HG03469 (cell line): ENCODE data around the gene DNAJC30.
"Not testable (repeated sequence)": the region's sequence is repeated elsewhere in the genome, so short reads cannot be mapped to it uniquely, and the experiment has no call there.

ENCODE experiments used
- ATAC-seq: cut with Tn5 transposase; IDR thresholded peaks from one replicate; pipeline ENCODE4 v1.9.1; 2021; ENCODE audit warnings: mild to moderate bottlenecking, moderate library complexity, moderate number of reproducible peaks; ENCODE audit not compliant: unreplicated experiment

Gene DNAJC30

GRCh38 chr7:73683788-73684693, 788 bp upstream of the DNAJC30 start:
- no peak for ATAC-seq

DNA sequence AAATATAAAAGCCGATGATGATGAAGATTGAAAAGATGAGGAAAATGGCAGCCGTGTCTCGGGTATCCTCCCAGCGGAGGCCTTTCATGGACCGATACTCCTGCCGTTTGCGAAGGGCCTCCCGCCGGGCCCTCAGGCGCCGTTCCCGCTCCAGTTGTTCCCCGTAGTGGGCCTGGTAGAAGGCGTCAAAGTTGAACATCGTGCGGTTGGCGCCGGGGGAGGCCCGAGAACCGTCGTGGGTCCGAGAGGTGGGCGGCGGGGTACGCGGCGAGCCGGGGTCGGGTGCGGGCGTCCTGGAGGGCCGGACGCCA, 553 bp downstream of the DNAJC30 start:
- ATAC-seq: no peak

DNA sequence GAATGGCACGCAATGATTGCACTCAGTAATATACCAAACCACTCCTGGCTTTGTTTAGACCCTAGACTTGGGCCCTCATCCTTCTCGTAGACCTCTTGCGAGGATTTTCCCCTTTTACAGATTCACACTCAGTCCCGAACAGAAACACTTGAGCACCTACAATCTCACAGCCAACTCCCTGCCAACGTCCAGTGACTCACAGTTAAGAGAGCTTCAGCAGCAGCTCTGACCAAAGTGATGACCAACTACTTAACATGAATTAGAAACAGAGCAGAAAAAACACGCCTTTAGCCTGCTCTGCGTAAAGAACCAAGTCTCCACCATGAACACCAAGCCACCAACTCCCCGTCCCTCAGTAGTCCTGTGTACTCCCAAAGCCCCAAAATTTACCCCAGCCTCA, 2.2 kb downstream of the DNAJC30 start:
- ATAC-seq: no peak

GRCh38 chr7:73680501-73680900, 2.8 kb downstream of the DNAJC30 start:
- no peak for ATAC-seq

DNA sequence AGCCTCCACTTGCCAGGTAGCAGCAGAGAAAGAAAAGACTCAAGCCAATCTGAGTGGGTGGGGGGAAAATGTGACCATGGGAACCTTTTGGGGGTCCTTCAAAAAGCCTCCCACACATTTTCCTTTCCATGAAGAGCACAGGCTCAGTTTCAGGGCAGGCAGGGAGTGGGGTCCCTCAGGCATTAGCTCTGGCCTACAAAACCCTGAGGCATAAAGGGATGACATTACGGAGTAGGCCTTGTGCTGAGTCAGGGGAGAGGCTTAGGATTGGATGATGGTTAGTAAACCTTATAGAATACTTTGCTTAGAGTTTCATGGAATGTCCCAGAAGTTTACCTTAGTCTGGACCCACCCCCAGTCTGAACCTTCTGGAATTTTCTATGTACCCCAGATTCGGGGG, 3.5 kb downstream of the DNAJC30 start:
- ATAC-seq: no peak

- ATAC-seq: no peak
Measured at GRCh38 chr7:73678862-73679261, 4.4 kb downstream of the DNAJC30 start.

GRCh38 chr7:73676062-73676461, 7.2 kb downstream of the DNAJC30 start:
- ATAC-seq: not testable (repeated sequence)

DNA sequence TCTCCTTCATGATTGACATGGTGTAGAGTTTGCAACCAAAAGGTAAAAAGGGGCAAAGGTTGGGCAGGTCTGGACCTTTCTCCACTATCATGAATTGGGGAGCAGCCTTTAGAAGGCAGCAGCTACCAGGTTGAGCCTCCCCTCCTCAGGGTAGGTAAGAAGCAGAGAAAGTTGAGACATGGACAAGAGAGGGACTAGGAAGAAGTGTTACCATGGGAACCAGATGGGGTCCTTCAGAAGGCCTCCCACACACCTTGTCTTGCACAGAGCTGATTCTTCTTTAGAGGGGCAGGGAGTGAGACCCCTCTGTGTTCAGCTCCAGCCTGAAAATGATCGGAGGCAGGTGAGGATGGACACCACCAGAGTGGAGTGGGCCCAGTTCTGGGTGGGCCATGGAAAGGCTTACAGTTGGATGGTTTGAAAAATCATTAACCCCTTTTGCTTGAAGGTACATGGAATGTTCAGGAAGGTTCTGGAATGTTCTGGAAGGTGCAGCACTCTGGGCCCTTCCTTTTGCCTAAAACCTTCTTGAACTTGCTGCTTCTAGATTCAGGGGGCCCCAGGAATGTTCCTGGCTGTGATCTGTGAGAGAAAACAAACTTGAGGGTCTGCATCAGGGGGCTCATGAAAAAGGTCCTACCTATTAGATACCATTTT, 8.7 kb downstream of the DNAJC30 start:
- no peak for ATAC-seq

- ATAC-seq: no peak
Measured at GRCh38 chr7:73671857-73672445, 11.3 kb downstream of the DNAJC30 start.

DNA sequence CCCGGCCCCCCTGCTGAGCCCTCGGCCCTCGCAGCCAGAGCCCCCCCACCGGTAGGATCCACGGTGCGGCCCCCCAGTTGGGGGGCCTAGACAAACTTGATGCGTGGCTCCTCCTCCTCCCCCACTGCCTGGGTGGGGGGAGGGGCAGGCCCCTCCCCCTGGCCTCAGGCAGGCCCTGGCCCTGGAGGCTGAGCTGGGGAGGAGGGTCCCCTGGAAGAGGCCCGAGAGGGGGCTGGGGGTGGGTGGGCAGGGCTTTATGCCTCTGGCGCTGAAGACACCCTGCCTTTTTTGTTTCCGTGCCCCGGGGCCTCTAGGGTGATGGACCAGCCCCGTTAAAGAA, 12.0 kb downstream of the DNAJC30 start:
- ATAC-seq: no peak

- ATAC-seq: no peak
Measured at GRCh38 chr7:73669858-73670385, 13.3 kb downstream of the DNAJC30 start.

DNA sequence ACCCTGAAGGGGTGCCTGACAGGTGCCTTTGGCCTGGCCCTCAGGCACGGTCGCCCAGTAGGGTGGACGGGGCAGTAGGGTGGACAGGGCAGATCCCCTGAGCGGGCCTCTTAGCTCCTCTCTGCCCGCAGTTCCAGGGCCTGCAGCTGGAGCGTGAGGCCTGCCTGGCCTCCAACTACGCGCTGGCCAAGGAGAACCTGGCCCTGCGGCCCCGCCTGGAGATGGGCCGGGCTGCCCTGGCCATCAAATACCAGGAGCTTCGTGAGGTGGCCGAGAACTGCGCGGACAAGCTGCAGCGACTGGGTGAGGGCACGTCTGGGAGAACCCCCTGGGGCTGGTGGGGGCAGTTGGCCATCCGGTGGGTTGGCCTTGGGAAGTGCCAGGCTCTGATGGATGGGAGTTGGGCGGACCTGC, 14.0 kb downstream of the DNAJC30 start:
- ATAC-seq: no peak

DNA sequence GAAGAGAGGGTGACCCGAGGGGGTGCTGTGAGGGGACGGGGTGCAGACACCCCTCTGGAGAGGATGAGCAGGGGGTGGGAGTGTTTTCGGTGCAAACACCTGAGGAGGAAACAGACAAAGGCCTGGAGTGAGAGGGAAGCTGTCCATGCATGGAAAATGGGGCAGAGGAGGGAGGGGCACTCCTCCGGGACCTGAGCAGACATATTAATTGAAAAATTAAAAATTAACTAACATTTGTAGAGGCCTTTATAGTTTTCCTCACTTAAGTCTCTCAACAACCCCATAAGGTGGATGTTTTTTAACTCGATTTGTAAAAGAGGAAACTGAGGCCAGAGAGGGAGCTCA, 14.4 kb downstream of the DNAJC30 start:
- ATAC-seq: no peak

- no peak for ATAC-seq
Measured at GRCh38 chr7:73668103-73668885, 15.0 kb downstream of the DNAJC30 start.

DNA sequence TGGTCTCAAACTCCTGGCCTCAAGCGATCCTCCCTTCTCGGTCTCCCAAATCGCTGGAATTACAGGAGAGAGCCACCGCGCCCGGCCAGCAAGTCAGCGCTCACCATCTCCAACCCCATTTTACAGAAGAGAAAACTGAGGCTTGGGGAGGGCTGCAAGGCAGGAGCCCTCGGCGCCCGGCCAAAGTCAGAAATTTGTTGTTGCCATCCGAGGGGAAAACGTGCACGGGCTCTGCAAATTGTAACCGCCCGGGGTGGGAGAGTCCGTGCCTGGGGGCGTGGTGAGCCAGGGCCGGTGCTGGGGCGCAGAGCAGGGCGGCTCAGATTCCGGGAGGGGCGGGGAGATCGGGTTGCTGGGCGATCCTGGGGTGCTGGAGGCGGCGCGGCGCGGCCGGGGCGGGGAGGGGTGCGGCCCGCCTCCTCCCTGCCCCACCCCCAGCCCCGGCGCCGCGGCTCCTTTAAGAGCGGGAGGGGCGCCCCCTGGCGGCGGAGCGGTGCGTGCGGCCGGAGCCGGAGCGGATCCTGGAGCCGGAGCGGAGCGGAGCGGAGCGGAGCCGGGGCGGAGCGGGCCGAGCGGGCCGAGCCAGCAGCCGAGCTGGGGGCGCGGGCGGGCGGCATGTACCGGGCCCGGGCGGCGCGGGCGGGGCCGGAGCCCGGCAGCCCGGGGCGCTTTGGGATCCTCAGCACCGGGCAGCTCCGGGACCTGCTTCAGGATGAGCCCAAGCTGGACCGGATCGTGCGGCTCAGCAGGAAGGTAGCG, 15.7 kb downstream of the DNAJC30 start, which contains the start of gene VPS37D:
TSS of gene VPS37D (plus strand) at position 488 of the 759 bp plus-strand sequence. CDS start at position 616, 128 bp downstream.
- peak; percentile 61 for ATAC-seq

DNA sequence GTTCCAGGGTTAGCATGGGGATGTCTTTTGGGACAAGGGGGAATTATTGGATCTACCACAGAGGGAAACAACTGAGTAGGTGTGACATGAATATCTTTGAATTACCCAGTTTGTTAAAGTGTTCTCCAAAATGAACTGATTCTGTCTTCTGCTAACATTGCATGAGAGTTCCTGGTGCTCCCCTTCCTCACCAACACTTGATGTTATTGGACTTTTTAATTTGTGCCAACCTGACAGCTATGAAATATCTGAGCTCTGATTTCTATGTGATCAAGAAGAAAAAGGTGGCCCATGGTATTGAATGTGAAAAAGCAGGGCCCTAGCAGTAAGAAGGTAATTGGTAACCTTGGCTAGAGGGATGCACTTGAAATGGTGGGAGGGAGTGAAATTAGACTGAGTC, 20.2 kb downstream of the DNAJC30 start:
- ATAC-seq: no peak

DNA sequence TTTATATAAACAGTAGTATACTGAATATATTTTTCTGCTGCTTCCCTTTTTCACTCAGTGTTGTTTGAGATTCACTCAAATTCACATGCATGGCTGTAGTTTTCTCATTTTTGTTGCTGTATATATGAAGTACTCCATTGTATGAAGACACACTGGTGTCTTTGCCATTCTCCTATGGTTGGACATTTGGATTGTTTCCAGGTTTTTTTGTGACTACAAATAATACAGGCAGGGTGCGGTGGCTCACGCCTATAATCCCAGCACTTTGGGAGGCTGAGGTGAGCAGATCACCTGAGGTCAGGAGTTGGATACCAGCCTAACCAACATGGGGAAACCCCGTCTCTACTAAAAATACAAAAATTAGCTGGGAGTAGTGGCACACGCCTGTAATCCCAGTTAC, 22.7 kb downstream of the DNAJC30 start:
- not testable (repeated sequence) for ATAC-seq

DNA sequence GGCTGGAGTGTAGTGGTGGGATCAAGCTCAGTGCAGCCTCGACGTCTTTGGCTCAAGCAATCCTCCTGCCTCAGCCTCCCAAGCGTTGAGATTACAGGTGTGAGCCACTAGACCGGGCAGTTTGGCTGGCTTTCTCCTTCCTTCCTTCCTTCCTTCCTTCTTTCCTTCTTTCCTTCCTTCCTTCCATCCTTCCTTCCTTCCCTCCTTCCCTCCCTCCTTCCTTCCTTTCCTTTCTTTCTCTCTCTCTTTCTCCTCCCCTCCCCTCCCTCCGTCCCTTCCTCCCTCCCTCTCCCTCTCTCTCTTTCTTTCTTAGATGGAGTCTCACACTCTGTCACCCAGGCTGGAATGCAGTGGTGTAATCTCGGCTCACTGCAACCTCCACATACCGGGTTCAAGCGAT, 23.3 kb downstream of the DNAJC30 start:
- no peak for ATAC-seq

DNA sequence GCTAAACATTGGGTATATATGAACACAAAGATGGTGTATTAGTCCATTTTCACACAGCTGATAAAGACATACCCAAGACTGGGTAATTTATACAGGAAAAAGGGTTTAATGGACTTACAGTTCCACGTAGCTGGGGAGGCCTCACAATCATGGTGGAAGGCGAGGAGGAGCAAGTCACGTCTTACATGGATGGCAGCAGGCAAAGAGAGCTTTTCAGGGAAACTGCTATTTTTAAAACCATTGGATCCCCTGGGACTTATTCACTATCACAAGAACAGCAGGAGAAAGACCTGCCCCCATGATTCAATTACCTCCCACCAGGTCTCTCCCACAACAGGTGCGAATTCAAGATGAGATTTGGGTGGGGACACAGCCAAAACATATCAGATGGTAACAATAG, 27.9 kb downstream of the DNAJC30 start:
- not testable (repeated sequence) for ATAC-seq

DNA sequence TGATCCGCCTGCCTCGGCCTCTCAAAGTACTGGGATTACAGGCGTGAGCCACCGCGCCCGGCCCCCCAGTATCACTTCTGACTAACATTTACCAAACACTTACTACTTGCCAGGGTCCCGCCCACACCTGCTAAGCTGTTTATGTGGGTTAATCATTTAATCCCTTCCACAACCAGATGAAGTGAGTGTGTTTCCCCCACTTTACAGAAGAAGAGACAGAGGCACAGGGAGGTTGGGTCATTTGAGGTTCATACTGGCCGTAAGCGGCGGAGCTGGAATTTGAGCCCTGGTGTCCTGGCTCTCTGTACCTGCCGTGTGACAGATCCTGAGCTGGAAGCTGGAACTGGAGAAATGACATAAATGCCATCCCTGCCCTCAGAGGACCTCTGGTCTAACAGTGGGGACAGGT, 30.7 kb downstream of the DNAJC30 start:
- ATAC-seq: no peak
